Uterus (tissue), 4 donors: ENCODE measurements around the gene CDC16. TPM values are rescaled to one million over a fixed set of nuclear protein-coding genes. Genes with fewer than 3 reads are reported as not detected.

Source experiments
- DNase-seq, 2 donors: peaks; one replicate each; pipeline ENCODE4 v3.0.0-alpha.2; 2019 to 2020
- H3K27ac ChIP-seq, 2 donors: fragments of 200-600 bp; sonication (generic); 1 replicate in 1 of 2; 2 replicates in 1 of 2; pipeline ENCODE4 v1.5.1; 2016 to 2018
- H3K27me3 ChIP-seq, 2 donors: fragments of 200-600 bp; sonication (generic); one replicate each; pipeline ENCODE4 v1.5.1; 2018 to 2019; ENCODE audit warnings: control low read depth in 1 of 2
- H3K36me3 ChIP-seq, 2 donors: fragments of 200-600 bp; sonication (generic); one replicate each; pipeline ENCODE4 v1.5.1; 2019; ENCODE audit warnings: control low read depth in 1 of 2
- H3K4me1 ChIP-seq, 2 donors: fragments of 200-600 bp; sonication (generic); one replicate each; pipeline ENCODE4 v1.5.1; 2018 to 2019; ENCODE audit warnings: control low read depth in 1 of 2
- H3K4me3 ChIP-seq, 2 donors: fragments of 200-600 bp; sonication (generic); 1 replicate in 1 of 2; 2 replicates in 1 of 2; pipeline ENCODE4 v1.5.1; 2018 to 2019; ENCODE audit warnings: mild to moderate bottlenecking in 1 of 2
- H3K9me3 ChIP-seq, 2 donors: fragments of 200-600 bp; sonication (generic); one replicate each; pipeline ENCODE4 v1.5.1; 2019; ENCODE audit warnings: control low read depth in 1 of 2
- POLR2A ChIP-seq, 2 donors: fragments of 450-650 bp; IDR thresholded peaks; one replicate each; pipeline ENCODE4 v1.6.1; 2016; ENCODE audit warnings: antibody characterized with exemption in 2 of 2, mild to moderate bottlenecking in 1 of 2, moderate library complexity in 1 of 2
- intact Hi-C: fragments of 100-400 bp; cut with DNase I; formaldehyde crosslinking; loops from one replicate; pipeline ENCODE4 v1.15.1; 2023; ENCODE audit warnings: low total_unique reads
- total RNA-seq, 4 donors: library from RNA; depleted of rRNA in 3 of 4; stranded (reverse); fragments of >200 nt in 3 of 4; gene quantifications; one replicate each; pipeline versions ENCODE4 v1.1.0 to v1.2.4, GENCODE V29; 2014 to 2023
- TF ChIP-seq, protein P1 (sequence below), 4 experiments: fragments of 200-600 bp in 2 of 4; fragments of 450-650 bp in 2 of 4; sonication (generic) in 2 of 4; IDR thresholded peaks; one replicate each; pipeline ENCODE4 v1.5.1; 2016 to 2019; ENCODE audit warnings: antibody characterized with exemption in 4 of 4, mild to moderate bottlenecking in 2 of 4, moderate library complexity in 1 of 4
- donor health status: DM: yes; HTN: yes; CAD: no.

The CDC16 gene
- total RNA-seq, 4 donors from 2014 or later = 25.0 to 103 (median 53.5) TPM

DNA sequence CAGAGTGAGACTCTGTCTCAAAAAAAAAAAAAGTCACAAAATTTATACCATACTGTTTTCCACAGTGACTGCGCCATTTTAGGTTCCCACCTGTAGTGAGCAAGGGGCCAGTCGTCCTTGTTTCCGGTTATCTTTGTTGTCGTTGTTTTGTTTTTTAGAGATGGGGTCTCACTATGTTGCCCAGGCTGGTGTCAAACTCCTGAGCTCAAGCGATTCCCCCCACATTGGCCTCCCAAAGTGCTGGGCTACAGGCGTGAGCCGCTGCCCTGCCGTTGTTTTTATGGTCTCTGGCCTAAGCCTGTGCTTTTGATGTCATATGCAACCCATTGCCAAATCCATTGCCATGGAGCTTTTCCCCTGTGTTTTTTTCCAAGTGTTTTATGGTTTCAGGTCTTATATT lies 50.0 kb downstream of the CDC16 start:
- Histone ChIP-seq H3K4me1 (peaks cover 0 to 7% of the 10 kb centered on the region in 2 donors), H3K4me3 (no peak overlapping the region), H3K36me3 (no peaks in the 10 kb centered on the region), H3K9me3 (no peaks in the 10 kb centered on the region), H3K27ac (no peak overlapping the region), H3K27me3 (no peaks in the 10 kb centered on the region)
- intact Hi-C loops = no loop called here
- TF ChIP-seq POLR2A (IDR thresholded peaks at IDR 0.05) = no peak
- TF ChIP-seq, protein P1, sequence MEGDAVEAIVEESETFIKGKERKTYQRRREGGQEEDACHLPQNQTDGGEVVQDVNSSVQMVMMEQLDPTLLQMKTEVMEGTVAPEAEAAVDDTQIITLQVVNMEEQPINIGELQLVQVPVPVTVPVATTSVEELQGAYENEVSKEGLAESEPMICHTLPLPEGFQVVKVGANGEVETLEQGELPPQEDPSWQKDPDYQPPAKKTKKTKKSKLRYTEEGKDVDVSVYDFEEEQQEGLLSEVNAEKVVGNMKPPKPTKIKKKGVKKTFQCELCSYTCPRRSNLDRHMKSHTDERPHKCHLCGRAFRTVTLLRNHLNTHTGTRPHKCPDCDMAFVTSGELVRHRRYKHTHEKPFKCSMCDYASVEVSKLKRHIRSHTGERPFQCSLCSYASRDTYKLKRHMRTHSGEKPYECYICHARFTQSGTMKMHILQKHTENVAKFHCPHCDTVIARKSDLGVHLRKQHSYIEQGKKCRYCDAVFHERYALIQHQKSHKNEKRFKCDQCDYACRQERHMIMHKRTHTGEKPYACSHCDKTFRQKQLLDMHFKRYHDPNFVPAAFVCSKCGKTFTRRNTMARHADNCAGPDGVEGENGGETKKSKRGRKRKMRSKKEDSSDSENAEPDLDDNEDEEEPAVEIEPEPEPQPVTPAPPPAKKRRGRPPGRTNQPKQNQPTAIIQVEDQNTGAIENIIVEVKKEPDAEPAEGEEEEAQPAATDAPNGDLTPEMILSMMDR (IDR thresholded peaks at IDR 0.05) = no peak
- no peak for DNase-seq

DNA sequence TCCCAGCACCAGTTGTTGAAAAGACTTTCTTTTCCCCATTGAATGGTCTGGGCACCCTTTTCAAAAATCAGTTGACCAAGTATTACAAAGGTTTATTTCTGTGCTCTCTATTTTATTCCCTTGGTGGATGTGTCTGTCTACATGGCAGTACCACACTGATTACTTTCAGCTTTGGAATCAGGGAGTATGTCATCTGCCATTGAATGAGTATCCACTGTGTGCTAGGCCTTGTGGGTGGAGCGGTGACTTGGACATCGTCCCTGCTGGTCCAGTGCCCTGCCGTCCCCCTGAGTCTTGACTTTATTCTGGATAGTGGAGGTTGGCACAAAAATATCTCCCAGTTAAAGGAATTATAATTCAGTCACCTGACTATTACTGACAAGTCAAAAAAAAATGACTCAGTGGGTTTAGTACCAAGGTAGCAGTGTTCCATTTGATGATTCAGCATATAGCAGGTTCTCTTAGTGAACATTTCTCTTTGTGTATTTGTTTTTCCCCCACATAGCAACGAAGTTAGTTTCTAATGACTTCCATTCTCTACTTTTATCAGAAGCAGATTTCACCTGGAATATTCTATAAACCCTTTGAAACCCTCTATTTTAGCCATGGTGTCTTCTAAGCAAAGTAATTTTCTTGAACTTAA lies 50.6 kb downstream of the CDC16 start:
- Histone ChIP-seq H3K4me1 (peaks cover 0 to 7% of the 10 kb centered on the region in 2 donors), H3K27me3 (no peaks in the 10 kb centered on the region), H3K9me3 (no peaks in the 10 kb centered on the region), H3K27ac (no peak overlapping the region), H3K36me3 (no peaks in the 10 kb centered on the region), H3K4me3 (no peak overlapping the region)
- intact Hi-C loops = no loop called here
- no peak for TF ChIP-seq POLR2A (IDR thresholded peaks at IDR 0.05)
- TF ChIP-seq, protein P1 (IDR thresholded peaks at IDR 0.05) = no peak
- no peak for DNase-seq

DNA sequence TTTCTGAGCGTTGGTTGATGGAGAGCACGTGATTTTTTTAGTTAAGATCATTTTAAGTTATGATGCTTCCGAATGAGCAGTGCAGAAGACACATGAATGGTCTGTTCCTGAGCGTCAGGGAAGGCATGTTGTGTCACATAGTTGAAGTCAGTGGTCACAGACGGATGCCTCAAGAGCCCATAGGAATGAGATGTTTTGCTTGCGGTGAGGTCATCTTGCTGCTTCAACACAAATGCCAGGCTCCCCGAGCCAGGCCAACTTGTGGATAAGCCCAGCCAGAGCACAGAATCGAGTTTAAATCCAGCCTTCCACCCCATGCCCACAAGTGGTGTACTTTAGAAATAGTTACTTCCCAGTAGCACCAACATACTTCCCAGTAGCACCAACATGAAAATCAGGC lies 52.1 kb downstream of the CDC16 start:
- intact Hi-C loops = no loop called here
- no peaks in the 10 kb centered on the region for H3K36me3 ChIP-seq

DNA sequence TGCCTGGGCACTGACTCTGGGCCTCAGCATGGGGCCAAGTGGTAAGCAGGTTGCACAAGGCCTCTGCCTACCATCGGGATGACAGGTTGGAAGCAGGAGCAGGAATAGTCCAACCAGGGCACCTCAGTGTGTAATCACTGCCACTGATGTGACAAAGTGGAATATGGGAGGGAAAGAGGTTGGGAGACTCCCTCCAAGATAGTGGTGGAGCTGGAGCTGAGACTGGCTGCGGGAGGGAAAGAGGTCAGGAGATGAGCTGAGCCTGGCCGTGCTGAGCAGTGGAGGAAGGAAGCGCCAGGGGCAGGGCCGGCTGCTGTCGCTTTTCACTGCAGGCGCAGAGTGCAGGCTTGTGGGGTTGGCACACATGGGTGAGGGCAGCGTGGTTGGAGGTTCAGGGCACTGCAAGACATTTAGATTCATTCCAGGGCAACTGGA lies 53.5 kb downstream of the CDC16 start:
- Histone ChIP-seq H3K4me1 (no peaks in the 10 kb centered on the region), H3K27me3 (no peaks in the 10 kb centered on the region), H3K36me3 (no peaks in the 10 kb centered on the region), H3K27ac (no peak overlapping the region), H3K9me3 (no peaks in the 10 kb centered on the region), H3K4me3 (no peak overlapping the region)
- DNase-seq = no peak
- intact Hi-C loops = no loop called here
- TF ChIP-seq, protein P1 (IDR thresholded peaks at IDR 0.05) = no peak
- no peak for TF ChIP-seq POLR2A (IDR thresholded peaks at IDR 0.05)

More for the DNA sequence above, 52.1 kb downstream of the CDC16 start:
- Histone ChIP-seq H3K9me3 (no peaks in the 10 kb centered on the region), H3K4me1 (peaks cover 0 to 7% of the 10 kb centered on the region in 2 donors), H3K27me3 (no peaks in the 10 kb centered on the region), H3K27ac (no peak overlapping the region), H3K4me3 (no peak overlapping the region)
- DNase-seq = no peak
- TF ChIP-seq POLR2A (IDR thresholded peaks at IDR 0.05) = no peak
- TF ChIP-seq, protein P1 (IDR thresholded peaks at IDR 0.05) = no peak

DNA sequence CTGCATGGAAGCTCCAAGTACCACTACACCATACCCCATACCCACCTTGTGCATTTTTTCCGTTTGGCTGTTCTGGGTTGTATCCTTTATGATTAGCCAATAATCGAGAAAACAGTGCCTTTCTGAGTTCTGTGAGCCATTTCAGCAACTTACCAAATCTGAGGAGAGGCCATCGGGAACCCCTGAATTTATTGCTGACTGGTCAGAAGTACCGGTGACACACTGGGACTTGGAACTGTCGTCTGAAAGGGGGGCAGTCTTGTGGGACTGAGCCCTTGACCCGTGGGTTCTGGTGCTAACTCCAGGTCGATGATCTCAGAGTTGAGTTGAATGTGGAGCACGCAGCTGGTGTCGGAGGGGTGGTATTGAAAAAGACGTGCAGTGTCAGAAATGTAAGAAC lies 61.8 kb downstream of the CDC16 start:
- intact Hi-C loops = no loop called here
- no peak overlapping the region for H3K27ac ChIP-seq
- no peaks in the 10 kb centered on the region for H3K4me1 ChIP-seq
- no peak for TF ChIP-seq POLR2A (IDR thresholded peaks at IDR 0.05)
- TF ChIP-seq, protein P1 (IDR thresholded peaks at IDR 0.05) = no peak
- H3K9me3 ChIP-seq = no peaks in the 10 kb centered on the region
- DNase-seq = no peak
- no peaks in the 10 kb centered on the region for H3K36me3 ChIP-seq
- no peaks in the 10 kb centered on the region for H3K27me3 ChIP-seq
- no peak overlapping the region for H3K4me3 ChIP-seq
